K562 (cell line): Measurements from ENCODE around the gene SUSD3. TPM values are rescaled to one million over a fixed set of nuclear protein-coding genes. Genes with fewer than 3 reads are reported as not detected.

Source experiments
- CREB3 ChIP-seq: fragments of 450-650 bp; conservative IDR thresholded peaks from 2 replicates; pipeline ENCODE4 v1.6.1; 2016; ENCODE audit warnings: missing genetic modification characterization, low read depth, mild to moderate bottlenecking, missing compliant biosample characterization, moderate library complexity
- GABPA ChIP-seq: fragments of 200-800 bp; sonication (Bioruptor generic); conservative IDR thresholded peaks from 2 replicates; pipeline ENCODE4 v1.6.1; 2016; ENCODE audit warnings: low read depth, missing genetic modification characterization, missing compliant biosample characterization
- HLTF ChIP-seq: fragments of 450-650 bp; IDR thresholded peaks from 2 replicates; pipeline ENCODE4 v1.6.1; 2016
- IRF2 ChIP-seq: sonication (generic); formaldehyde crosslinking; IDR thresholded peaks from 2 replicates; pipeline ENCODE4 v1.8.1; 2022; ENCODE audit warnings: mild to moderate bottlenecking, missing genetic modification reagents
- MAFK ChIP-seq: IDR thresholded peaks from 2 replicates; pipeline ENCODE4 v1.6.1; 2011; ENCODE audit warnings: low read length, improper control_type of control experiment
- NCOR1 ChIP-seq: fragments of 450-650 bp; IDR thresholded peaks from 2 replicates; pipeline ENCODE4 v1.6.1; 2016; ENCODE audit warnings: mild to moderate bottlenecking, moderate library complexity
- PKNOX1 ChIP-seq: fragments of 450-650 bp; IDR thresholded peaks from 2 replicates; pipeline ENCODE4 v1.6.1; 2016
- PRPF4 ChIP-seq: fragments of 200-400 bp; formaldehyde crosslinking; IDR thresholded peaks from one replicate; pipeline ENCODE4 v1.6.1; 2017; ENCODE audit warnings: low read length, low read depth, mild to moderate bottlenecking; ENCODE audit not compliant: insufficient read depth, poor library complexity, severe bottlenecking
- REST ChIP-seq, 2 experiments: fragments of 450-650 bp; formaldehyde crosslinking in 1 of 2; IDR thresholded peaks; 2 replicates each; pipeline versions ENCODE4 v1.4.0 to v1.6.1; 2014 to 2020; ENCODE audit warnings: mild to moderate bottlenecking in 2 of 2, borderline replicate concordance in 1 of 2, low read depth in 1 of 2
- ZNF584 ChIP-seq: fragments of 200-800 bp; sonication (Bioruptor generic); IDR thresholded peaks from 2 replicates; pipeline ENCODE4 v1.6.1; 2016; ENCODE audit warnings: low read depth, mild to moderate bottlenecking, missing genetic modification characterization, missing compliant biosample characterization
- ZNF609 ChIP-seq: sonication (generic); formaldehyde crosslinking; IDR thresholded peaks from 2 replicates; pipeline ENCODE4 v1.8.1; 2023; ENCODE audit warnings: missing genetic modification reagents, mild to moderate bottlenecking, borderline replicate concordance
- polyA plus RNA-seq, 8 experiments: library from polyadenylated mRNA; depleted of rRNA in 4 of 8; stranded (reverse) in 5 of 8; unstranded in 3 of 8; fragments of >200 nt; fragmentation: Nextera tagmentation in 2 of 8; fragmentation: Illumina TruSeq in 1 of 8; extraction: Ambion mirVana in 2 of 8; extraction: Trizol in 1 of 8; gene quantifications; 2 replicates each; pipeline versions ENCODE4 v1.2.1 to v1.2.3, GENCODE V29; 2011 to 2014; ENCODE audit warnings: inconsistent platforms in 1 of 8, missing spikeins in 1 of 8
- total RNA-seq, 7 experiments: library from RNA; depleted of rRNA in 6 of 7; stranded (reverse); fragments of >200 nt in 6 of 7; fragmentation: Illumina TruSeq in 2 of 7; extraction: Trizol in 2 of 7; gene quantifications; 2 replicates each; pipeline versions ENCODE4 v1.2.1 to v1.2.3, GENCODE V29; 2011 to 2021; ENCODE audit warnings: low replicate concordance in 1 of 7

Gene SUSD3
- total and polyA plus RNA-seq, 9 of the 15 experiments (the other 6 are each of a cell fraction or from before 2014, with no cell fraction given), result 1.3 to 21.7 (median 11.4) TPM

- peak; percentile 95 for TF ChIP-seq REST (IDR thresholded peaks at IDR 0.05; ENCODE audit: borderline replicate concordance)
- TF ChIP-seq REST (CRISPR knock-in tag; IDR thresholded peaks at IDR 0.05; ENCODE audit: low read depth), result no peak
- 0 out of 2 replicates have a peak, but pooled peaks have one; percentile 16 for TF ChIP-seq CREB3 (tag)
- no peak for TF ChIP-seq HLTF
- peak; percentile 34; the same call in 1 of the 2 replicates for TF ChIP-seq NCOR1
- TF ChIP-seq IRF2 (CRISPR knock-in tag), result no peak
- peak; percentile 82; the same call in 1 of the 2 replicates for TF ChIP-seq ZNF609 (CRISPR knock-in tag)
- peak; percentile 27; the same call in 1 of the 2 replicates for TF ChIP-seq MAFK
- peak; percentile 92 for TF ChIP-seq PKNOX1
- peak; percentile 71 for TF ChIP-seq GABPA
- no peak for TF ChIP-seq PRPF4
- peak; percentile 88 for TF ChIP-seq ZNF584 (CRISPR knock-in tag)
These were observed 6.1 kb downstream of the SUSD3 start (continued) for GRCh38 chr9:93064392-93065134.
